Measurements from ENCODE around the gene TMEM258.

DNA sequence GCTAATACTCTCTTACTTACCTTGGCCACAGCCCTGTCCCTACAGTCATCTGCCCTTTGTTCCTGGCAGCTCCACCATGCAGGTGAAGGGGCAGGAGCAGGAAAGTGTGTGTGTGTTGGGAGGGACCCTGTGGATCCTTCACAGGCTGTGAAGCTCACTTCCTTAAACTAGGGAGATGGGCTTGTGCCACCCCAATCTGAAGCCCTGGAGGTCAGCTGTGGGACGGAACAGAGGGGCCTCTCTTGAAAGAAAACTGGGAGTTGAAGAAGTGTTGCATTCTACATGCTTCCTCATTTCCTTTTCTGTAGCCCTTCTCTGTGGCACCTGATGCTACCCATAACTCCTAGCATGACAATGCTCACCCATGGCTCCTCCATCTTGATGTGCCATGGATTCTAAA, 12.7 kb upstream of the TMEM258 start:
- TF ChIP-seq POLR2A (IDR thresholded peaks at IDR 0.05) (no peak), POLR2AphosphoS5 (IDR thresholded peaks at IDR 0.05) (no peak)
